Loucy (cell line): ENCODE data around the gene TMEM169.

Experiments used
- CTCF ChIP-seq: fragments of 200-600 bp; sonication (generic); conservative IDR thresholded peaks from 2 replicates; pipeline ENCODE4 v1.5.1; 2014; ENCODE audit warnings: mild to moderate bottlenecking, antibody characterized with exemption, low read length
- EZH2phosphoT487 ChIP-seq: fragments of 200-600 bp; IDR thresholded peaks from 2 replicates; pipeline ENCODE4 v1.6.1; 2018; ENCODE audit warnings: antibody characterized with exemption, mild to moderate bottlenecking, moderate library complexity, borderline replicate concordance

GRCh38 chr2:216075510-216076485, 5.9 kb upstream of the TMEM169 start:
- no peak for TF ChIP-seq CTCF
- TF ChIP-seq EZH2phosphoT487 = no peak
